Stimulated activated CD4-positive, alpha-beta T cell treated with anti-CD3 and anti-CD28 coated beads, TNF-alpha, amount 100 ng/mL, for 24 hours (primary cell): ENCODE results near the gene ATP13A1.

Experiments
- DNase-seq, 3 experiments: peaks; one replicate each; pipeline ENCODE4 v3.0.0-alpha.2; 2020; ENCODE audit warnings: low read depth in 3 of 3

ATP13A1 gene

GRCh38 chr19:19662871-19663255 lies 613 bp downstream of the ATP13A1 start:
- DNase-seq: no peak

GRCh38 chr19:19662344-19662743 lies 1.1 kb downstream of the ATP13A1 start:
- no peak for DNase-seq

- peak in 1 of 3 experiments; percentile 29 for DNase-seq
These were observed 1.7 kb downstream of the ATP13A1 start for GRCh38 chr19:19661675-19662251.

- DNase-seq: no peak
These were observed 2.3 kb downstream of the ATP13A1 start for GRCh38 chr19:19661141-19661674.

- no peak for DNase-seq
These were observed 3.7 kb downstream of the ATP13A1 start for GRCh38 chr19:19659646-19660245.

GRCh38 chr19:19657397-19657783 lies 6.1 kb downstream of the ATP13A1 start:
- no peak for DNase-seq

- DNase-seq: no peak
These were observed 6.8 kb downstream of the ATP13A1 start for GRCh38 chr19:19656451-19657396.

GRCh38 chr19:19655641-19656343 lies 7.7 kb downstream of the ATP13A1 start:
- no peak for DNase-seq

- DNase-seq: no peak
These were observed 8.4 kb downstream of the ATP13A1 start for GRCh38 chr19:19655051-19655594.

- no peak for DNase-seq
These were observed 9.0 kb downstream of the ATP13A1 start for GRCh38 chr19:19654441-19654840.

- DNase-seq: no peak
These were observed 9.8 kb downstream of the ATP13A1 start for GRCh38 chr19:19653597-19654147.

- no peak for DNase-seq
These were observed 10.8 kb downstream of the ATP13A1 start for GRCh38 chr19:19652482-19653295.

GRCh38 chr19:19651076-19651475 lies 12.4 kb downstream of the ATP13A1 start:
- DNase-seq: no peak

- DNase-seq: no peak
These were observed 13.1 kb downstream of the ATP13A1 start for GRCh38 chr19:19650331-19650730.

GRCh38 chr19:19649580-19649995 lies 13.9 kb downstream of the ATP13A1 start:
- DNase-seq: no peak

- no peak for DNase-seq
These were observed 14.3 kb downstream of the ATP13A1 start for GRCh38 chr19:19649155-19649554.

GRCh38 chr19:19647037-19647835 lies 16.2 kb downstream of the ATP13A1 start:
- DNase-seq: no peak

- DNase-seq: no peak
These were observed 18.1 kb downstream of the ATP13A1 start for GRCh38 chr19:19645233-19645870.

- no peak for DNase-seq
These were observed 19.5 kb downstream of the ATP13A1 start for GRCh38 chr19:19644054-19644388.
